ENCODE data around the gene HEPACAM. TPM values are rescaled to one million over a fixed set of nuclear protein-coding genes. Genes with fewer than 3 reads are reported as not detected.

The HEPACAM gene, protein sequence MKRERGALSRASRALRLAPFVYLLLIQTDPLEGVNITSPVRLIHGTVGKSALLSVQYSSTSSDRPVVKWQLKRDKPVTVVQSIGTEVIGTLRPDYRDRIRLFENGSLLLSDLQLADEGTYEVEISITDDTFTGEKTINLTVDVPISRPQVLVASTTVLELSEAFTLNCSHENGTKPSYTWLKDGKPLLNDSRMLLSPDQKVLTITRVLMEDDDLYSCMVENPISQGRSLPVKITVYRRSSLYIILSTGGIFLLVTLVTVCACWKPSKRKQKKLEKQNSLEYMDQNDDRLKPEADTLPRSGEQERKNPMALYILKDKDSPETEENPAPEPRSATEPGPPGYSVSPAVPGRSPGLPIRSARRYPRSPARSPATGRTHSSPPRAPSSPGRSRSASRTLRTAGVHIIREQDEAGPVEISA
- polyA plus RNA-seq (2013), result 0.04 TPM in 1 of 2 replicates, not detected in the other

DNA sequence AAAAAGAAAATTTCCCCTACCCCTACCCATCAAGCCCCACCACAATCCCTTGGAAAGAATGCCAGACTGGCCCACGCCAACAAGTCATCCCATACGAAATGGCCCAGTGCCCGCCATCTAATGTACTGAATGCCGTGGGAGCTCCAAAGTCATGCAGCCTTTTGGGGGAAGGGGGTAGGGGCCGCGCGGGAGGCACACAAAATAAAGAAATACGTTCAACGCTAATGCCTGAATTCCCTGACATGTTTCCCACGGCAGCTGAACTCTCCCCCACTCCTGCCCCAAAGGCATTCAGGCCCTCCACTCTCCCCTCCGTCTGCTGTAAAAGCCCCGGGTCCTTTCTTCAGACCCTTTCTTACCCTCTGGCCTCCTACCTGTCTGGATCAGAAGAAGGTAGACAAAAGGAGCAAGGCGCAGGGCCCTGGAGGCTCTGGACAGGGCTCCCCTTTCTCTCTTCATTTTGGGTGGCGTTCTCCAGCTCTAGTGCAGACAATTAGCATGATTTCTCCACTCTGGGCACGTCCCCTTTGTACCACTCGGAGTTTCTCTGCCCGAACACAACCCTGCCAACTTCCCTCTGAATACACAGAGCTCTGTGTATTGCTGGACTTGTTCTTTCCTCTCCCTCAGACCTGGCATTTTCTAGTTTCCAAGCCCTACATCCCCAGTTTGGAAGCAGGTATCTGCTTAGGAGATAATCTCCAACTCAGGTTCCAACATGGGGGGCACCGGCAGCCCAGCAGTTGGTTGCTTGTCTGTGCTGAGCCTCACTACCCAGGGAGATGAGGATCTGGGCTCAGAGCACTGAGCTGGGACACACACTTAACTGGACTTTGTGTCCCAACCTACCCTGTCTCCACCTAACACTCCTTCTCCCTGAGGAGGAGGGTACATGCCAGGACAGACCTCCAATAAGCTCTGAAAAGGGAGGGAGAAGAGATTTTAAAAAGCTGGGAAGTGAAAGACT, at the start of gene HEPACAM:
Gene HEPACAM, minus strand, starts transcription at position 500 of the 967 bp plus-strand sequence. Its CDS starts 41 bp downstream, at position 459.
- Histone ChIP-seq H3K4me2 (ENCODE audit: low read length) (no peak within 1 kb of the TSS), H3K4me3 (ENCODE audit: low read depth, low read length) (no peak within 1 kb of the TSS), H3K4me1 (ENCODE audit: control insufficient read depth in 1 of 2, insufficient read depth in 2 of 2, low read length in 2 of 2) (peaks cover 0 to 3% of the 10 kb centered on the region in 2 experiments), H3K9me3 (ENCODE audit: insufficient read depth, low read depth, low read length) (peaks cover 2% of the 10 kb centered on the region), H3K9ac (ENCODE audit: low read length) (no peak within 1 kb of the TSS), H2AFZ (ENCODE audit: insufficient read depth, low read length, poor library complexity) (no peak within 1 kb of the TSS), H4K8ac (ENCODE audit: low read depth, low read length) (no peak within 1 kb of the TSS), H4K12ac (ENCODE audit: low read depth, low read length) (no peak within 1 kb of the TSS), H2BK12ac (ENCODE audit: low read length) (no peak within 1 kb of the TSS), H3K36me3 (ENCODE audit: control insufficient read depth in 1 of 2, insufficient read depth in 2 of 2, low read length in 2 of 2) (no peaks in the 10 kb centered on the region), H3K79me1 (ENCODE audit: low read length) (no peaks in the 10 kb centered on the region), H3K27ac (ENCODE audit: low read depth, low read length) (no peak within 1 kb of the TSS), H2BK120ac (ENCODE audit: insufficient read depth, low read length, poor library complexity) (no peak within 1 kb of the TSS), H3K79me2 (ENCODE audit: control insufficient read depth, insufficient read depth, low read length, poor library complexity) (no peaks in the 10 kb centered on the region), H3K23ac (ENCODE audit: low read length) (no peak within 1 kb of the TSS), H3K18ac (ENCODE audit: low read length) (no peak within 1 kb of the TSS), H3K27me3 (ENCODE audit: insufficient read depth, low read length) (no peaks in the 10 kb centered on the region), H2AK5ac (ENCODE audit: low read length) (no peak within 1 kb of the TSS), H3K14ac (ENCODE audit: low read length) (no peak within 1 kb of the TSS), H2BK5ac (ENCODE audit: low read depth, low read length, poor library complexity) (no peak within 1 kb of the TSS), H3K4ac (ENCODE audit: low read depth, low read length) (no peak within 1 kb of the TSS), H4K91ac (ENCODE audit: low read depth, low read length) (no peak within 1 kb of the TSS)
- no CpG with 5 or more reads among the region's 18 CpGs for WGBS (ENCODE audit: extremely low coverage, insufficient coverage, insufficient read length)
- no peak for DNase-seq

DNA sequence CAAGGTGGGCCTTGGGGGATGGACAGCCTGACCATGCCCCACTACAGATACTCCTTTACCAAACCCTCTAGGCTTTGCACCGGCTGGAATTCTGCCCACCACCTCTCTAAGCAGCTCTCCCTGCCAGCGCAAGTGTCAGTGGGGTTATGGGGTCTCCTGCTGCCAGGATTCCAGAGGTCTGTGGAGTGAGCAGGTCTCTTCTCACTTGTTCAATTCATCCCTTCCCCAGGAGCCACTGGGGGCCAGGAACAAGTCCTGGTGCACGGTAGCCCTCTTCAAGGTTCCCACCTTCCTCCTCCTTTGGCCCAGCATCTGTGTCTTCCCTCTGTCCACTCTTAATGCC, 48.6 kb upstream of the HEPACAM start:
- no peak overlapping the region for H4K12ac ChIP-seq (ENCODE audit: low read depth, low read length)
- H2BK120ac ChIP-seq (ENCODE audit: insufficient read depth, low read length, poor library complexity), result no peak overlapping the region

GRCh38 chr11:124983674-124984511, 48.0 kb upstream of the HEPACAM start:
- no peak overlapping the region for H3K4ac ChIP-seq (ENCODE audit: low read depth, low read length)
- no peak overlapping the region for H4K8ac ChIP-seq (ENCODE audit: low read depth, low read length)
- no peak overlapping the region for H4K91ac ChIP-seq (ENCODE audit: low read depth, low read length)
- H3K27ac ChIP-seq (ENCODE audit: low read depth, low read length), result no peak overlapping the region
- H3K14ac ChIP-seq (ENCODE audit: low read length), result no peak overlapping the region
- no peaks in the 10 kb centered on the region for H3K79me1 ChIP-seq (ENCODE audit: low read length)
- H2BK12ac ChIP-seq (ENCODE audit: low read length), result no peak overlapping the region
- H3K9me3 ChIP-seq (ENCODE audit: insufficient read depth, low read depth, low read length), result peaks cover 2% of the 10 kb centered on the region
- H3K27me3 ChIP-seq (ENCODE audit: insufficient read depth, low read length), result no peaks in the 10 kb centered on the region
- no peak overlapping the region for H2AK5ac ChIP-seq (ENCODE audit: low read length)
- H4K12ac ChIP-seq (ENCODE audit: low read depth, low read length), result no peak overlapping the region
- no peaks in the 10 kb centered on the region for H3K36me3 ChIP-seq (ENCODE audit: control insufficient read depth in 1 of 2, insufficient read depth in 2 of 2, low read length in 2 of 2)
- H3K4me2 ChIP-seq (ENCODE audit: low read length), result no peak overlapping the region
- H2BK5ac ChIP-seq (ENCODE audit: low read depth, low read length, poor library complexity), result no peak overlapping the region
- H2AFZ ChIP-seq (ENCODE audit: insufficient read depth, low read length, poor library complexity), result no peak overlapping the region
- H3K4me3 ChIP-seq (ENCODE audit: low read depth, low read length), result peak overlapping the region; percentile 8
- no peaks in the 10 kb centered on the region for H3K79me2 ChIP-seq (ENCODE audit: control insufficient read depth, insufficient read depth, low read length, poor library complexity)
- H3K23ac ChIP-seq (ENCODE audit: low read length), result no peak overlapping the region
- H2BK120ac ChIP-seq (ENCODE audit: insufficient read depth, low read length, poor library complexity), result no peak overlapping the region
- no peak for DNase-seq
- no CpG with 5 or more reads among the region's 17 CpGs for WGBS (ENCODE audit: extremely low coverage, insufficient coverage, insufficient read length)
- no peak overlapping the region for H3K9ac ChIP-seq (ENCODE audit: low read length)
- no peaks in the 10 kb centered on the region for H3K4me1 ChIP-seq (ENCODE audit: control insufficient read depth in 1 of 2, insufficient read depth in 2 of 2, low read length in 2 of 2)
- H3K18ac ChIP-seq (ENCODE audit: low read length), result no peak overlapping the region

More for the DNA sequence above, 48.6 kb upstream of the HEPACAM start:
- H2BK12ac ChIP-seq (ENCODE audit: low read length), result no peak overlapping the region
- H3K4me2 ChIP-seq (ENCODE audit: low read length), result no peak overlapping the region
- H3K4me1 ChIP-seq (ENCODE audit: control insufficient read depth in 1 of 2, insufficient read depth in 2 of 2, low read length in 2 of 2), result no peaks in the 10 kb centered on the region
- DNase-seq, result no peak
- no peak overlapping the region for H3K18ac ChIP-seq (ENCODE audit: low read length)
- H4K8ac ChIP-seq (ENCODE audit: low read depth, low read length), result no peak overlapping the region
- H2AK5ac ChIP-seq (ENCODE audit: low read length), result no peak overlapping the region
- no peaks in the 10 kb centered on the region for H3K79me2 ChIP-seq (ENCODE audit: control insufficient read depth, insufficient read depth, low read length, poor library complexity)
- no peak overlapping the region for H2AFZ ChIP-seq (ENCODE audit: insufficient read depth, low read length, poor library complexity)
- no peaks in the 10 kb centered on the region for H3K79me1 ChIP-seq (ENCODE audit: low read length)
- H3K36me3 ChIP-seq (ENCODE audit: control insufficient read depth in 1 of 2, insufficient read depth in 2 of 2, low read length in 2 of 2), result no peaks in the 10 kb centered on the region
- no peak overlapping the region for H3K27ac ChIP-seq (ENCODE audit: low read depth, low read length)
- H3K27me3 ChIP-seq (ENCODE audit: insufficient read depth, low read length), result no peaks in the 10 kb centered on the region
- no peak overlapping the region for H3K9ac ChIP-seq (ENCODE audit: low read length)
- no peak overlapping the region for H3K14ac ChIP-seq (ENCODE audit: low read length)
- no peak overlapping the region for H3K23ac ChIP-seq (ENCODE audit: low read length)
- H3K4ac ChIP-seq (ENCODE audit: low read depth, low read length), result no peak overlapping the region
- H2BK5ac ChIP-seq (ENCODE audit: low read depth, low read length, poor library complexity), result no peak overlapping the region
- no peak overlapping the region for H3K4me3 ChIP-seq (ENCODE audit: low read depth, low read length)
- no CpG with 5 or more reads among the region's 3 CpGs for WGBS (ENCODE audit: extremely low coverage, insufficient coverage, insufficient read length)
- H3K9me3 ChIP-seq (ENCODE audit: insufficient read depth, low read depth, low read length), result peaks cover 2% of the 10 kb centered on the region
- H4K91ac ChIP-seq (ENCODE audit: low read depth, low read length), result no peak overlapping the region

GRCh38 chr11:124982043-124982442, 46.2 kb upstream of the HEPACAM start:
- H3K4me1 ChIP-seq (ENCODE audit: control insufficient read depth in 1 of 2, insufficient read depth in 2 of 2, low read length in 2 of 2), result no peaks in the 10 kb centered on the region
- H3K4me3 ChIP-seq (ENCODE audit: low read depth, low read length), result no peak overlapping the region
- DNase-seq, result no peak
- H3K4me2 ChIP-seq (ENCODE audit: low read length), result no peak overlapping the region
- H3K18ac ChIP-seq (ENCODE audit: low read length), result no peak overlapping the region
- H2BK5ac ChIP-seq (ENCODE audit: low read depth, low read length, poor library complexity), result no peak overlapping the region
- no peak overlapping the region for H2BK120ac ChIP-seq (ENCODE audit: insufficient read depth, low read length, poor library complexity)
- H3K23ac ChIP-seq (ENCODE audit: low read length), result no peak overlapping the region
- no peak overlapping the region for H2AFZ ChIP-seq (ENCODE audit: insufficient read depth, low read length, poor library complexity)
- H2AK5ac ChIP-seq (ENCODE audit: low read length), result no peak overlapping the region
- H3K9me3 ChIP-seq (ENCODE audit: insufficient read depth, low read depth, low read length), result peaks cover 2% of the 10 kb centered on the region
- H3K79me1 ChIP-seq (ENCODE audit: low read length), result no peaks in the 10 kb centered on the region
- no peak overlapping the region for H2BK12ac ChIP-seq (ENCODE audit: low read length)
- H4K12ac ChIP-seq (ENCODE audit: low read depth, low read length), result no peak overlapping the region
- no peaks in the 10 kb centered on the region for H3K79me2 ChIP-seq (ENCODE audit: control insufficient read depth, insufficient read depth, low read length, poor library complexity)
- no peak overlapping the region for H3K4ac ChIP-seq (ENCODE audit: low read depth, low read length)
- H3K14ac ChIP-seq (ENCODE audit: low read length), result no peak overlapping the region
- no peak overlapping the region for H3K27ac ChIP-seq (ENCODE audit: low read depth, low read length)
- H4K8ac ChIP-seq (ENCODE audit: low read depth, low read length), result no peak overlapping the region
- no peaks in the 10 kb centered on the region for H3K36me3 ChIP-seq (ENCODE audit: control insufficient read depth in 1 of 2, insufficient read depth in 2 of 2, low read length in 2 of 2)
- H3K27me3 ChIP-seq (ENCODE audit: insufficient read depth, low read length), result no peaks in the 10 kb centered on the region
- no peak overlapping the region for H3K9ac ChIP-seq (ENCODE audit: low read length)
- no peak overlapping the region for H4K91ac ChIP-seq (ENCODE audit: low read depth, low read length)

Measured in trophoblast cell (in vitro differentiated cells and primary cell).